WERI-Rb-1 (cell line): ENCODE measurements around the gene ECEL1.

ENCODE experiments used
- DNase-seq: peaks from one replicate; pipeline ENCODE4 v3.0.0-alpha.2; 2020
- H3K27ac ChIP-seq: fragments of 250-450 bp; sonication (Bioruptor Pico); 2 replicates; pipeline ENCODE4 v1.5.1; 2020; ENCODE audit warnings: mild to moderate bottlenecking, moderate library complexity
- H3K27me3 ChIP-seq: fragments of 250-450 bp; sonication (Bioruptor Pico); 2 replicates; pipeline ENCODE4 v1.5.1; 2021; ENCODE audit warnings: mild to moderate bottlenecking, low read depth, moderate library complexity; ENCODE audit not compliant: insufficient read depth, severe bottlenecking
- H3K36me3 ChIP-seq: fragments of 250-450 bp; sonication (Bioruptor Pico); 2 replicates; pipeline ENCODE4 v1.5.1; 2020; ENCODE audit warnings: mild to moderate bottlenecking, moderate library complexity
- H3K4me3 ChIP-seq: 2 replicates; pipeline ENCODE4 v1.5.1; 2011; ENCODE audit warnings: low read depth, mild to moderate bottlenecking, control low read depth, low read length
- H3K9me3 ChIP-seq: fragments of 250-450 bp; sonication (Bioruptor Pico); 2 replicates; pipeline ENCODE4 v1.5.1; 2021; ENCODE audit warnings: mild to moderate bottlenecking, moderate library complexity; ENCODE audit not compliant: severe bottlenecking
- TF ChIP-seq, protein P1 (sequence below): IDR thresholded peaks from 2 replicates; pipeline ENCODE4 v1.5.1; 2011; ENCODE audit warnings: low read depth, mild to moderate bottlenecking, control low read depth, inconsistent platforms, low read length

Gene ECEL1

DNA sequence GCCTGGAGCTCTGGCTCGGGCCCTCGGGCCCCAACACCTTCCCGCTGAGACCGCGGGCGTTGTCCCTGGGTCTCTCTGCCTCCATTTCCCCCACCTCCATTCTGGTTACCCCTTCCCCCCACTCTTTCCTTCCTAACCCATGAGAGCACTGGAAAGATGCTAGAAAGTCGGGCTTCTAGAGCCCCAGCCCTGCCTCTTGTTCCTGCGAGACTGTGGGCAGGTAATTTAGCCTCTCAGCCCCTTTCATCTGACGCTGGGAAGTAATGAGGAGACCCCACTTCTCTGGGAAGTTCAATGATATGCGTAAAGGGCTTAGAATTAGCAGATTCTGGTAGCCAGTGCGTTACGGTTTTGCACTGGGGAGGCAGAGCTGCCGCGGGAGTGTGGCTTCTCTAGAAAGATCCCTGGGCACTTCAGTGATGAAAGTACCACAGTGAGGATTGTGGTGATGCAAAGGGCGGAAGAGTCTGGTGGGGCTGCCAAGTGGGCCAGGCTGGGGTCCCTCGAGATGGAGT lies 16.2 kb upstream of the ECEL1 start:
- Histone ChIP-seq H3K27me3 (no peaks in the 10 kb centered on the region), H3K9me3 (no peaks in the 10 kb centered on the region), H3K36me3 (no peaks in the 10 kb centered on the region), H3K4me3 (no peak overlapping the region), H3K27ac (no peak overlapping the region)
- no peak for DNase-seq
- TF ChIP-seq, protein P1, sequence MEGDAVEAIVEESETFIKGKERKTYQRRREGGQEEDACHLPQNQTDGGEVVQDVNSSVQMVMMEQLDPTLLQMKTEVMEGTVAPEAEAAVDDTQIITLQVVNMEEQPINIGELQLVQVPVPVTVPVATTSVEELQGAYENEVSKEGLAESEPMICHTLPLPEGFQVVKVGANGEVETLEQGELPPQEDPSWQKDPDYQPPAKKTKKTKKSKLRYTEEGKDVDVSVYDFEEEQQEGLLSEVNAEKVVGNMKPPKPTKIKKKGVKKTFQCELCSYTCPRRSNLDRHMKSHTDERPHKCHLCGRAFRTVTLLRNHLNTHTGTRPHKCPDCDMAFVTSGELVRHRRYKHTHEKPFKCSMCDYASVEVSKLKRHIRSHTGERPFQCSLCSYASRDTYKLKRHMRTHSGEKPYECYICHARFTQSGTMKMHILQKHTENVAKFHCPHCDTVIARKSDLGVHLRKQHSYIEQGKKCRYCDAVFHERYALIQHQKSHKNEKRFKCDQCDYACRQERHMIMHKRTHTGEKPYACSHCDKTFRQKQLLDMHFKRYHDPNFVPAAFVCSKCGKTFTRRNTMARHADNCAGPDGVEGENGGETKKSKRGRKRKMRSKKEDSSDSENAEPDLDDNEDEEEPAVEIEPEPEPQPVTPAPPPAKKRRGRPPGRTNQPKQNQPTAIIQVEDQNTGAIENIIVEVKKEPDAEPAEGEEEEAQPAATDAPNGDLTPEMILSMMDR, result no peak

DNA sequence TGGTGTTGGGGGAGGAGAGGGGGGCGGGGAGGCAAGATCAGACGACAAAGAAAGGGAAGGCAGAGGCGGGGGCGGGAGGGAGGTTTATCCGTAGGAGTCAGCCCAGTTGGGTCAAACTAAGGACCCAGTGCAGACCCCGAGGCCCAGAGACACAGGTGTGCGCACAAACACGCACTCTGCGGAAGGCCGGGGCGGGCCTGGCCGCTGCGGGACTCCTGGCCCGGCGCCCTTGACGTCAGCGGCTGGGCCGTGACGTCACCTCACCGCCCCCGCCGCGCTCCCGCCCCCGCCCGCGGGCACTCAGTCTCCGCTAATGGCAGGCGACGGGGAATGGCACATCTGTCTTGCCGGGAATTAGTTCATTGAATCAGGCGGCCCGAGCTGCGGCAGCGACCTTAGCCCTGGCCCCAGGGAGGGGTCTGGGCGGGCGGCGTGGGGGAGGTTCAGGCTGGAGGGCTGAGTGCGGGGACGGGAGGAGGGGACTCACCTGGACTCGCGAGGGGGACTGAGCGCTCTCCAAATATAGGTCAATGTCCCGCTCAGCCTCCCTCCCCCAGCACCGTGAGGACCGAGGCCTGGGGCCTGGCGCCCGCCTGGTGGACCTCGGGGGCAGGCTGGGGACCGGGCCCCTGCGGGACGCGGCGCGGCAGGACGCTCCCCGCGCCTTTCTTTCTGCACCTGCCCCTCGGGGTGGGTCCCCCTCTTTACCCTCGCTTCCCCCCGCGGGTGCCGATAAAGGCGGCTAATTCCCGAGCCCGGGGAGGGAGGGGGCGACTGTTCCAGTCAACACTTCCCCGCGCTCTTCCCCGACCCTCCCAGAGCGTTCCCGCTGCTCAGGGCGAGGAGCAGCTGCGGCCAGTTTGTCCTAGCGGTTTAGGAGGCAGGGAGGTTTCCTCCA lies 15.5 kb upstream of the ECEL1 start:
- H3K36me3 ChIP-seq, result no peaks in the 10 kb centered on the region
- no peak overlapping the region for H3K27ac ChIP-seq
- TF ChIP-seq, protein P1, result no peak
- DNase-seq, result no peak
- no peak overlapping the region for H3K4me3 ChIP-seq
- H3K27me3 ChIP-seq, result no peaks in the 10 kb centered on the region
- no peaks in the 10 kb centered on the region for H3K9me3 ChIP-seq

DNA sequence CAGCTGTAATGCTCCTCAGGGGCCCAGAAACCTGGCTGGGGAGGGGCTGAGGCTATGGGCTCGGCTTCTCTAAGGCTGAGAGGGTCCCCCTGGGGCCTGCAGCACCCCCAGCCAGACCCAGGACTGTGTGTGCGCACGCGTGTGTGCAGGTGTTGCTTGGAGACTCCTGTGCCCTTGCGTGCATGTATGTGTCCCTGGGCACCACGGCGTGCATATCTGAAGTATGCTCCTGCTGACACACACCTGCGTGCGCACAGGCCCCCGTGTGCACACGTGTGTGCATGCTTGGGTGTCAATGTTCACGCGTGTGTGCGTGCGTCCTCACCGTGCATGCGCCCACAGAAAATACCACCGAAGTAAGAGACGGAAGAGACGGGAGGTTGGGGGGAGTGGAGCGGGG lies 14.9 kb upstream of the ECEL1 start:
- H3K4me3 ChIP-seq, result no peak overlapping the region
- DNase-seq, result no peak
- H3K27me3 ChIP-seq, result no peaks in the 10 kb centered on the region
- no peak overlapping the region for H3K27ac ChIP-seq
- H3K36me3 ChIP-seq, result no peaks in the 10 kb centered on the region
- no peaks in the 10 kb centered on the region for H3K9me3 ChIP-seq
- TF ChIP-seq, protein P1, result no peak

DNA sequence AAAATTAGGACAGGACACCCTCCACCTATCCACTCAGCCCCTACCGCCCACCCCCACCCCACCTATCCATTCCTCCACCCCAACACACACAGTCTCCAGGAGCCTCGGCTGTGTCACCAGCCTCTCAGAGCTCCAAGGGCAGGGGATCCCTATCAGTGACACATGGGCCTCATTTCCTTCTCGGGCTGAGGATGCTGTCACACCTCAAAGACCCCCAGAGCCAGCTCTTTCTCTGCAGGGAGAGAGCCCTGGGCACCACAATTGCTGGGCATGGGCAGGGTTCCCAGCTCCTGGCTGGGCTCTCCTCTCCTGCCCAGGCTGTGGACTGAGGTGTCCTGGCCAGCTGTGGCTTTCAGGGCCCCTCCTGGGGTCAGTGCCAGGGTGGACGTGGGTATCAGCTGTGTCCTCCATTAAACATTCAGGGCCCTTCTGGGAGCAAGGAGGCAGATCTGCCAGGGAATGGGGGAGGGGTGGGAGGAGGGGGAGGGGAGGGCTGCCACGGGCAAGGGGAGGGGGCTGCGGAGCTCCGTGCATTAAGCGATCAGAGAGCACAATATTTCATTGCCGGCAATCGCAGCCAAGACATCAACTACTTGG lies 14.3 kb upstream of the ECEL1 start:
- H3K27ac ChIP-seq, result no peak overlapping the region; the same call in 1 of the 2 replicates
- H3K4me3 ChIP-seq, result no peak overlapping the region
- no peak for DNase-seq
- H3K9me3 ChIP-seq, result no peaks in the 10 kb centered on the region
- no peaks in the 10 kb centered on the region for H3K36me3 ChIP-seq
- TF ChIP-seq, protein P1, result no peak
- no peaks in the 10 kb centered on the region for H3K27me3 ChIP-seq

DNA sequence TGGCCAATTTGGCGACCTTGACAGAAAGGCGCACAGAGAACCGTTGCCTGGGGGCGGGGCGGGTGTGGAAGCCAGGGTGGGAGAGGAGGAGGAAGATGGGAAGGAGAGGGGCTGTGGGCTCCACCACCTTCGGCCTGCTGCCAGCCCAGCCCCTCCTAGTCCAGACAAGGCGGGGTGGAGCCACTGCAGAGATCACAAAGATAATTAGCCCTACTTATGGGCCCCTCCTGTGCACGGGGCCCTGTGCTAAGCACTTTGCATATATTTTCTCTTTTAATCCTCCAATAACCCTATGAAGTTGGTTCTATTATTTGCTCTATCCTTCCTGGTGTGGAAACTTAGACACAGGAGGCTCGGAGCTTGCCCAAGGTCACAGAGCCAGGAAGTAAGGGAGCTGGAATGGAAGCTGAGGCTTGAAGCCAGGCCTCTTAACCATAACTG lies 13.7 kb upstream of the ECEL1 start:
- H3K27me3 ChIP-seq, result no peaks in the 10 kb centered on the region
- TF ChIP-seq, protein P1, result no peak

More for the DNA sequence above, 13.7 kb upstream of the ECEL1 start:
- Histone ChIP-seq H3K27ac (no peak overlapping the region; the same call in 1 of the 2 replicates), H3K36me3 (no peaks in the 10 kb centered on the region), H3K9me3 (no peaks in the 10 kb centered on the region), H3K4me3 (no peak overlapping the region)
- DNase-seq, result peak; percentile 52
